Liver (tissue), 9 donors: ENCODE measurements around the gene VWA2. TPM values are rescaled to one million over a fixed set of nuclear protein-coding genes. Genes with fewer than 3 reads are reported as not detected.
A peak's percentile ranks its signal among the peaks of the same experiment; 100 is the strongest.

Source experiments
- DNase-seq: peaks from one replicate; pipeline ENCODE4 v3.0.0-alpha.2; 2017; ENCODE audit warnings: low spot score
- H3K27ac ChIP-seq, 2 donors: one replicate each; pipeline ENCODE4 v1.7.0; 2013; ENCODE audit warnings: inconsistent platforms in 2 of 2, low read length in 2 of 2, control low read depth in 1 of 2, low read depth in 1 of 2, mild to moderate bottlenecking in 1 of 2
- H3K27me3 ChIP-seq, 4 donors: one replicate each; pipeline versions ENCODE4 v1.6.1 to v1.7.0; 2013; ENCODE audit warnings: low read length in 3 of 4, inconsistent platforms in 1 of 4, mild to moderate bottlenecking in 1 of 4, moderate library complexity in 1 of 4; ENCODE audit not compliant: control insufficient read depth in 4 of 4, insufficient read depth in 4 of 4
- H3K36me3 ChIP-seq, 4 donors: one replicate each; pipeline versions ENCODE4 v1.6.1 to v1.7.0; 2013; ENCODE audit warnings: low read length in 3 of 4, mild to moderate bottlenecking in 3 of 4, low read depth in 1 of 4, moderate library complexity in 1 of 4; ENCODE audit not compliant: control insufficient read depth in 4 of 4, insufficient read depth in 3 of 4
- H3K4me1 ChIP-seq, 4 donors: one replicate each; pipeline versions ENCODE4 v1.6.1 to v1.7.0; 2013; ENCODE audit warnings: low read length in 3 of 4, mild to moderate bottlenecking in 3 of 4, moderate library complexity in 1 of 4; ENCODE audit not compliant: control insufficient read depth in 4 of 4, insufficient read depth in 4 of 4
- H3K4me3 ChIP-seq, 3 donors: one replicate each; pipeline versions ENCODE4 v1.6.1 to v1.7.0; 2013; ENCODE audit warnings: low read length in 3 of 3, control low read depth in 1 of 3, low read depth in 1 of 3, mild to moderate bottlenecking in 1 of 3
- H3K9ac ChIP-seq, 2 donors: one replicate each; pipeline ENCODE4 v1.7.0; 2013; ENCODE audit warnings: low read length in 2 of 2, mild to moderate bottlenecking in 2 of 2, moderate library complexity in 2 of 2, control low read depth in 1 of 2, low read depth in 1 of 2
- H3K9me3 ChIP-seq, 4 donors: one replicate each; pipeline versions ENCODE4 v1.6.1 to v1.7.0; 2013; ENCODE audit warnings: low read length in 3 of 4; ENCODE audit not compliant: control insufficient read depth in 4 of 4
- ATF3 ChIP-seq: IDR thresholded peaks from 2 replicates; pipeline ENCODE4 v1.6.1; 2016; ENCODE audit warnings: antibody characterized with exemption
- EGR1 ChIP-seq, 2 donors: IDR thresholded peaks; 2 replicates each; pipeline ENCODE4 v1.6.1; 2016 to 2018; ENCODE audit warnings: antibody characterized with exemption in 2 of 2, low read depth in 2 of 2
- FOXA1 ChIP-seq: IDR thresholded peaks from 2 replicates; pipeline ENCODE4 v1.6.1; 2016; ENCODE audit warnings: antibody characterized with exemption
- FOXA2 ChIP-seq: IDR thresholded peaks from 2 replicates; pipeline ENCODE4 v1.6.1; 2016; ENCODE audit warnings: antibody characterized with exemption
- GABPA ChIP-seq, 2 donors: IDR thresholded peaks in 1 of 2; conservative IDR thresholded peaks in 1 of 2; 2 replicates each; pipeline ENCODE4 v1.6.1; 2016; ENCODE audit warnings: antibody characterized with exemption in 2 of 2, mild to moderate bottlenecking in 1 of 2, moderate library complexity in 1 of 2
- HNF4A ChIP-seq, 2 donors: conservative IDR thresholded peaks; 2 replicates each; pipeline ENCODE4 v1.6.1; 2016; ENCODE audit warnings: antibody characterized with exemption in 2 of 2, mild to moderate bottlenecking in 2 of 2
- HNF4G ChIP-seq: IDR thresholded peaks from 2 replicates; pipeline ENCODE4 v1.6.1; 2016; ENCODE audit warnings: antibody characterized with exemption
- JUND ChIP-seq, 2 donors: IDR thresholded peaks; 2 replicates each; pipeline ENCODE4 v1.6.1; 2016; ENCODE audit warnings: antibody characterized with exemption in 2 of 2
- NR2F2 ChIP-seq: IDR thresholded peaks from 2 replicates; pipeline ENCODE4 v1.6.1; 2016; ENCODE audit warnings: antibody characterized with exemption
- RAD21 ChIP-seq, 2 donors: IDR thresholded peaks; 2 replicates each; pipeline ENCODE4 v1.6.1; 2016; ENCODE audit warnings: antibody characterized with exemption in 2 of 2, mild to moderate bottlenecking in 2 of 2
- RXRA ChIP-seq, 2 donors: IDR thresholded peaks; 2 replicates each; pipeline ENCODE4 v1.6.1; 2017 to 2018; ENCODE audit warnings: antibody characterized with exemption in 2 of 2, mild to moderate bottlenecking in 1 of 2
- SP1 ChIP-seq: IDR thresholded peaks from 2 replicates; pipeline ENCODE4 v1.6.1; 2018; ENCODE audit warnings: antibody characterized with exemption, mild to moderate bottlenecking
- TAF1 ChIP-seq: conservative IDR thresholded peaks from 2 replicates; pipeline ENCODE4 v1.6.1; 2016; ENCODE audit warnings: antibody characterized with exemption, mild to moderate bottlenecking
- YY1 ChIP-seq: IDR thresholded peaks from 2 replicates; pipeline ENCODE4 v1.6.1; 2016; ENCODE audit warnings: antibody characterized with exemption, mild to moderate bottlenecking
- ZBTB33 ChIP-seq: IDR thresholded peaks from 2 replicates; pipeline ENCODE4 v1.6.1; 2016; ENCODE audit warnings: antibody characterized with exemption
- WGBS: extraction: QIAGEN DNeasy Blood & Tissue Kit; methylation state at CpG from one replicate; pipeline ENCODE4 v1.1.7; 2013; 5-methylcytosine and 5-hydroxymethylcytosine counted together
- polyA plus RNA-seq, 2 donors: library from polyadenylated mRNA; stranded (reverse) in 1 of 2; unstranded in 1 of 2; fragments of 200-250 nt in 1 of 2; fragments of >200 nt in 1 of 2; fragmentation: Nextera tagmentation in 1 of 2; extraction: Ambion mirVana in 1 of 2; gene quantifications; one replicate each; pipeline versions ENCODE4 v1.2.1 to v1.2.3, GENCODE V29; 2013 to 2015
- total RNA-seq, 2 donors: library from RNA; depleted of rRNA; stranded (reverse); fragments of >200 nt; gene quantifications; one replicate each; pipeline ENCODE4 v1.2.3, GENCODE V29; 2014
- TF ChIP-seq, protein P1 (sequence below): IDR thresholded peaks from 2 replicates; pipeline ENCODE4 v1.6.1; 2016; ENCODE audit warnings: antibody characterized with exemption, mild to moderate bottlenecking
- TF ChIP-seq, protein P2 (sequence below): IDR thresholded peaks from 2 replicates; pipeline ENCODE4 v1.6.1; 2016; ENCODE audit warnings: antibody characterized with exemption
- donor health status: healthy.
- donor health status: healthy.
- donor health status: healthy.
- donor health status: healthy.
- donor health status: healthy.

Gene VWA2
- total and polyA plus RNA-seq, 4 donors = 0.05 to 0.25 TPM; not detected in 2

GRCh38 chr10:114250236-114250635 lies 11.2 kb downstream of the VWA2 start:
- 92% methylated on average over 6 of the region's 6 CpGs for WGBS
- H3K27me3 ChIP-seq = no peaks in the 10 kb centered on the region
- H3K4me1 ChIP-seq = no peaks in the 10 kb centered on the region
- H3K27ac ChIP-seq = no peak overlapping the region
- no peak for TF ChIP-seq FOXA2
- TF ChIP-seq HNF4G = no peak
- TF ChIP-seq RXRA (IDR thresholded peaks at IDR 0.05) = no peak
- TF ChIP-seq GABPA (IDR thresholded peaks at IDR 0.05 in 1 of 2, conservative IDR thresholded peaks at IDR 0.05 in 1 of 2) = no peak
- TF ChIP-seq EGR1 (IDR thresholded peaks at IDR 0.05; ENCODE audit: low read depth in 2 of 2) = no peak
- TF ChIP-seq ATF3 = no peak
- TF ChIP-seq RAD21 (IDR thresholded peaks at IDR 0.05) = no peak
- no peak for TF ChIP-seq NR2F2
- TF ChIP-seq ZBTB33 = no peak
- TF ChIP-seq, protein P1, sequence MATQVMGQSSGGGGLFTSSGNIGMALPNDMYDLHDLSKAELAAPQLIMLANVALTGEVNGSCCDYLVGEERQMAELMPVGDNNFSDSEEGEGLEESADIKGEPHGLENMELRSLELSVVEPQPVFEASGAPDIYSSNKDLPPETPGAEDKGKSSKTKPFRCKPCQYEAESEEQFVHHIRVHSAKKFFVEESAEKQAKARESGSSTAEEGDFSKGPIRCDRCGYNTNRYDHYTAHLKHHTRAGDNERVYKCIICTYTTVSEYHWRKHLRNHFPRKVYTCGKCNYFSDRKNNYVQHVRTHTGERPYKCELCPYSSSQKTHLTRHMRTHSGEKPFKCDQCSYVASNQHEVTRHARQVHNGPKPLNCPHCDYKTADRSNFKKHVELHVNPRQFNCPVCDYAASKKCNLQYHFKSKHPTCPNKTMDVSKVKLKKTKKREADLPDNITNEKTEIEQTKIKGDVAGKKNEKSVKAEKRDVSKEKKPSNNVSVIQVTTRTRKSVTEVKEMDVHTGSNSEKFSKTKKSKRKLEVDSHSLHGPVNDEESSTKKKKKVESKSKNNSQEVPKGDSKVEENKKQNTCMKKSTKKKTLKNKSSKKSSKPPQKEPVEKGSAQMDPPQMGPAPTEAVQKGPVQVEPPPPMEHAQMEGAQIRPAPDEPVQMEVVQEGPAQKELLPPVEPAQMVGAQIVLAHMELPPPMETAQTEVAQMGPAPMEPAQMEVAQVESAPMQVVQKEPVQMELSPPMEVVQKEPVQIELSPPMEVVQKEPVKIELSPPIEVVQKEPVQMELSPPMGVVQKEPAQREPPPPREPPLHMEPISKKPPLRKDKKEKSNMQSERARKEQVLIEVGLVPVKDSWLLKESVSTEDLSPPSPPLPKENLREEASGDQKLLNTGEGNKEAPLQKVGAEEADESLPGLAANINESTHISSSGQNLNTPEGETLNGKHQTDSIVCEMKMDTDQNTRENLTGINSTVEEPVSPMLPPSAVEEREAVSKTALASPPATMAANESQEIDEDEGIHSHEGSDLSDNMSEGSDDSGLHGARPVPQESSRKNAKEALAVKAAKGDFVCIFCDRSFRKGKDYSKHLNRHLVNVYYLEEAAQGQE = no peak
- no peak for TF ChIP-seq FOXA1
- no peak for TF ChIP-seq TAF1
- TF ChIP-seq SP1 = no peak
- no peak for TF ChIP-seq HNF4A (conservative IDR thresholded peaks at IDR 0.05)
- no peak for TF ChIP-seq YY1
- TF ChIP-seq JUND (IDR thresholded peaks at IDR 0.05) = no peak
- TF ChIP-seq, protein P2, sequence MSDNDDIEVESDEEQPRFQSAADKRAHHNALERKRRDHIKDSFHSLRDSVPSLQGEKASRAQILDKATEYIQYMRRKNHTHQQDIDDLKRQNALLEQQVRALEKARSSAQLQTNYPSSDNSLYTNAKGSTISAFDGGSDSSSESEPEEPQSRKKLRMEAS = no peak
- H3K9ac ChIP-seq = no peak overlapping the region
- DNase-seq = no peak
- H3K36me3 ChIP-seq = no peaks in the 10 kb centered on the region
- no peak overlapping the region for H3K4me3 ChIP-seq
- H3K9me3 ChIP-seq = no peaks in the 10 kb centered on the region

GRCh38 chr10:114250716-114251115 lies 11.7 kb downstream of the VWA2 start:
- no peaks in the 10 kb centered on the region for H3K9me3 ChIP-seq
- no peaks in the 10 kb centered on the region for H3K27me3 ChIP-seq
- H3K4me1 ChIP-seq = no peaks in the 10 kb centered on the region
- no peak overlapping the region for H3K4me3 ChIP-seq
- WGBS = 98% methylated on average over 1 of the region's 1 CpG
- H3K36me3 ChIP-seq = no peaks in the 10 kb centered on the region
- no peak overlapping the region for H3K9ac ChIP-seq
- DNase-seq = no peak
- TF ChIP-seq EGR1 (IDR thresholded peaks at IDR 0.05; ENCODE audit: low read depth in 2 of 2) = no peak
- peak in 1 of 2 donors; percentile 5 for TF ChIP-seq HNF4A (conservative IDR thresholded peaks at IDR 0.05)
- no peak overlapping the region for H3K27ac ChIP-seq
